Right hindlimb (tissue), 1 donor: ENCODE measurements around the gene PTGDS.

Experiments
- DNase-seq: peaks from one replicate; pipeline ENCODE4 v3.0.0-alpha.2; 2018

PTGDS gene

GRCh38 chr9:136977223-136977622 lies at the start of gene PTGDS:
Gene PTGDS (plus strand): TSS chr9:136977504. CDS start chr9:136977579, 75 bp downstream.
- no peak for DNase-seq

DNA sequence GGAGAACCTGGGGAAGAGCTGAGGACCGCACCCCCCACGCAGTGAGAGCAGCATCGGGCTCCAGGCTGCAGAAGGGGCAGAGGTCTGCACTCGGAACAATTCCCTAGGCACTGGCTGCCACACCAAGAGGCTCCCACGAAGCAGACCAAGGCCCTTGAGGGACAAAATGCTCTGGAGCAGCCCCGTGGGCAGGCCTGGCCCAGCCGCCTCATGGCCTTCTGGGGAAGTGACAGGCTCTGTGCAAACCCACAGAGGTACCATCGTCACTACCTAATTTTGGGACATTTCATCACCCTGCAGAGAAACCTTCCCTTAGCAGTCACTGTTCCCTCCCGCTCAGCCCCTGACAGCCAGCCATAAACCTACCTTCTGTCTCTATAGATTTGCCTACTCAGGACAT lies 48.7 kb upstream of the PTGDS start:
- no peak for DNase-seq

GRCh38 chr9:136930014-136930413 lies 47.3 kb upstream of the PTGDS start:
- DNase-seq: no peak

DNA sequence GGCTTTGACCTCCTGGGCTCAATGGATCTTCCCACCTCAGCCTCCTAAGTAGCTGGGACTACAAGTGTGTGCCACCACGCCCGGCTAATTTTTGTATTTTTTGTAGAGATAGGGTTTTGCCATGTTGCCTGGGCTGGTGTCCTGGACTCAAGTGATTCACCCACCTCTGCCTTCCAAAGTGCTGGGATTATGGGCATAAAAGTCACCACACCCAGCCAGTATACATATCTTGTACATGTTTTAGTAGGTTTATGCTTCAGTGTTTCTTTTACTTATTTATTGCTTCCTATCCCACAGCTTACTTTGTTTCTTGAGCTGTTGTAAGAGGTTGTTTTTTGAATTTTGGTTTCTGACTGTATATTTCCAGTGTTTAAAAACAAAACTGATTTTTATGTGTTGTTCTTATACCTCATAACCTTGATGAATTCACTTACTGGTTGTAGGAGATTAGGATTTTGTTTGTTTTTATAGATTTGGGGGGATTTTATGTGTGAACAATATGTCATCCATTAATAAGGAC lies 45.6 kb upstream of the PTGDS start:
- no peak for DNase-seq

GRCh38 chr9:136934277-136934676 lies 43.0 kb upstream of the PTGDS start:
- no peak for DNase-seq

GRCh38 chr9:136935651-136936050 lies 41.7 kb upstream of the PTGDS start:
- no peak for DNase-seq

DNA sequence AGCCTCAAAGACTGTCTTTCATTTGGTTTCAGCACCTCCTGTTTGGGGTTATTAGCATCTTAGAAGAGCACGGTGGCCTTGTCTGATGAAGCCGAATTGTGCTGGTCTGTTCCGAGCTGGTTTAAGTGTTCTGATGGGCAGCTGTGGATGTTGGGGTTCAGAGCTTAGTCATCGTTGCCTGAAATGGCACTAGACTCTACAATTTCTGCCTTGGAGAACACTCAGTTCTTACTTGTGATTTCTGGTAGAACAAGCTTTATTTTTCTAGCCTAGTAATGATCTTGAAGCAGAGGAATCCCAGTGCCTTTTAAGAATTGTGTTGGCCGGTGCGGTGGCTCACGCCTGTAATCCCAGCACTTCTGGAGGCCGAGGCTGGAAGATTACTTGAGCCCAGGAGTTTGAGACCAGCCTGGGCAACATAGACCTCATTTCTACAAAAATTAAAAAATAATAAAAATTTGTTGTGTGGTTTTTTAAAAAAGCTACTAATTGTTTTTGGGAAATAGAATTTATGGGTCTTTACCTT lies 40.6 kb upstream of the PTGDS start:
- no peak for DNase-seq

GRCh38 chr9:136937186-136938001 lies 39.9 kb upstream of the PTGDS start:
- no peak for DNase-seq

DNA sequence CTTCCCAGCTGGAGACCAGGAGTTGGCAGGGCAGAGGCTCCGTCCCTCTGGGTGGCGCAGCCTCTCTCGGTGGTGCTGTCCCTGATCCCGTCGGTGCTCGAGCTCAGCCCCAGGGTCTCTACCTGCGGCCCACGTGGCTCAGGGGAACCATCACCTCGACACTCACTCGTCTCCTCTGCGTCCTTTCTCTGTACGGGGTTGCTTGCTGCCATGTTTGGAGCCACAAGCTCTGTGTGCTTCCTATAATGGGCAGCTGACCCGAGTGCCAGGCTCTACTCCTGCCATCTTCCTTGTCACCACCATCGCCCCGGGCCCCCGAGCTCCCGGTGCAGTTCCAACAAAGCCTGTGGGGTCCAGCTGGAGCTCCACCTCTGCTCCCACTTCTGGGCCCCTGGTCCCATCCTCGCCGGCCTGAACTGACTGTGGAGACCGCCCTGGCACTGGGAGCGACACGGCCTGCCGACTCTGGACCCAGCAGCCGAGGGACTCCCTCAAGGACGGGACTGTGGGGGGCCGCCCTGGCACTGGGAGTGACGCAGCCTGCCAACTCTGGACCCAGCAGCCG lies 37.8 kb upstream of the PTGDS start:
- DNase-seq: no peak

GRCh38 chr9:136939996-136940525 lies 37.2 kb upstream of the PTGDS start:
- DNase-seq: no peak

- DNase-seq: no peak
These were observed 36.6 kb upstream of the PTGDS start for GRCh38 chr9:136940526-136941230.

GRCh38 chr9:136941231-136942111 lies 35.8 kb upstream of the PTGDS start:
- no peak for DNase-seq

- no peak for DNase-seq
These were observed 35.0 kb upstream of the PTGDS start for GRCh38 chr9:136942112-136942880.

GRCh38 chr9:136942881-136943230 lies 34.4 kb upstream of the PTGDS start:
- DNase-seq: no peak

DNA sequence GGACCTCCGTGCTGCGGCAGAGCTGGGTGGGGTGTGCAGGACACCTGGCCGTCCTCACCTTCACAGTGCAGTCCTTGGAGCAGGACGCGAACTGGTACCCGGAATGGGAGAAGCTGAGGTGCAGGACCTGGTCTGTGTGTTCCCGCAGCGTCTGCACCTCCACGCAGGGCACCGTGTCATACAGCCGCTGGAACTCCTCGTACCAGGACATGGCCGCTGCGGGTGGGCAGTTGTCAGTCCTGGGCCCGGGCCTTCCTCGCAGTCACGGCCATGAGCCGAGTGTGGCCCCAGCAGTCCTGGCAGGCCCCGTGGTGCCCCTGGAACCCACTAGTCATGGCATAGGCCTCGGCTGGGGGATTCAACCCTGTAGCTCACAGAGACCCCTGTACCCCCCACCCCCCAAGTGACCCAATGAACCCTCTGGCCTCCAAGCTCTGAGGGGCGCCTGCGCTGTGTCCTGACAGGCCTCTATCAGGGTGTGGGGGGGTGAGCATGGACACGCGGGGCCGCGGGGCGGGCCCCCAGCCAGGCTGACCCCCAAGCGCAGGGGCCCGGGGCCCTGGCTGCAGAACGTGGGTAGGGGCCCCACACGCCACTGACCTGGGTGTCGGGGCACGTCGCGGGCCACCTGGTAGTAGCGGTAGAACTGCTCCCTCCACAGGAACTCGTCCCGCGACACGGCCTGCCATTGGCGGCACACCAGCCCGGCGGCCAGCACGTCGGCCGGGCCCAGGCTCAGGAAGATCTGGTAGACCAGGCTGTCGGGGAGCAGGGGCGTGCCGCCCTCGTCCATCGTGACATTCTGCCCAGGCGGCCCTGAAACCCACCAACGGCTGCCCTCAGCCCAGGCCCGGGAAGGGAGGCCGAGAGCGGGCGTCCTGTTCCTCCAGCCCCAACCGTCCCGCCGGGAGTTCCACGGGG lies 33.8 kb upstream of the PTGDS start:
- DNase-seq: no peak

GRCh38 chr9:136944212-136944518 lies 33.1 kb upstream of the PTGDS start:
- no peak for DNase-seq

- DNase-seq: peak; percentile 97
These were observed 32.6 kb upstream of the PTGDS start, which contains the start of the genes C8G and FBXW5 for GRCh38 chr9:136944519-136945332. Gene C8G (plus strand): TSS chr9:136945243. CDS start chr9:136945321, 78 bp downstream. Gene FBXW5 (minus strand): TSS chr9:136944738. CDS start chr9:136944083, 655 bp downstream.

DNA sequence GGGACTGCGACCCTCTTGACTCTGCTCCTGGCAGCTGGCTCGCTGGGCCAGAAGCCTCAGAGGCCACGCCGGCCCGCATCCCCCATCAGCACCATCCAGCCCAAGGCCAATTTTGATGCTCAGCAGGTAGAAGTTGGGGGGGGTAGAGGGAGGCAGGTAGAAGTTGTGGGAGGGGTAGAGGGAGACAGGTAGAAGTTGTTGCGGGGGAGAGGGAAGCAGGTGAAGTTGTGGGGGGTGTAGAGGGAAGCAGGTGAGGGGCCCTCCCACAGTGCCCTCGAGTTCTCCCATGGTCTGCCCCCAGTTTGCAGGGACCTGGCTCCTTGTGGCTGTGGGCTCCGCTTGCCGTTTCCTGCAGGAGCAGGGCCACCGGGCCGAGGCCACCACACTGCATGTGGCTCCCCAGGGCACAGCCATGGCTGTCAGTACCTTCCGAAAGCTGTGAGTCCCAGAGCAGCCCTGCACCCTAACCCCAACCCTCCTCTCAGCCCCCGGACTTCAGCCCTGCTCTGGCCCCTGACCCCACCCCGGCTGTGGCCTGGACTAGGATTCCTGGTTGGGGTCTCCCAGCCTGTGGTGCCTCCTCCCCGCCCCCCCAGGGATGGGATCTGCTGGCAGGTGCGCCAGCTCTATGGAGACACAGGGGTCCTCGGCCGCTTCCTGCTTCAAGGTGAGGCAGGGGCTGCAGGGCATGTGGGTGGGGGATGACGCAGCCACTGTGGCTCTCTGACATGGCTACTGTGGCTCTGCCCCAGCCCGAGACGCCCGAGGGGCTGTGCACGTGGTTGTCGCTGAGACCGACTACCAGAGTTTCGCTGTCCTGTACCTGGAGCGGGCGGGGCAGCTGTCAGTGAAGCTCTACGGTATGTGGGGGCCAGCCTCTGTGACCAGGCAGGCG lies 31.7 kb upstream of the PTGDS start:
- DNase-seq: no peak
